HG03469 (cell line): ENCODE results near the gene BMERB1.

ENCODE experiments used
- ATAC-seq: cut with Tn5 transposase; IDR thresholded peaks from one replicate; pipeline ENCODE4 v1.9.1; 2021; ENCODE audit warnings: mild to moderate bottlenecking, moderate library complexity, moderate number of reproducible peaks; ENCODE audit not compliant: unreplicated experiment

The BMERB1 gene

GRCh38 chr16:15493466-15494180 is 59.2 kb downstream of the BMERB1 start:
- ATAC-seq: no peak

- ATAC-seq: no peak
These were observed 59.8 kb downstream of the BMERB1 start for GRCh38 chr16:15494236-15494635.

GRCh38 chr16:15495898-15496297 is 61.5 kb downstream of the BMERB1 start:
- ATAC-seq: no peak

- ATAC-seq: no peak
These were observed 64.2 kb downstream of the BMERB1 start for GRCh38 chr16:15498427-15499175.

- no peak for ATAC-seq
These were observed 67.8 kb downstream of the BMERB1 start for GRCh38 chr16:15502041-15502725.

GRCh38 chr16:15506441-15506840 is 72.1 kb downstream of the BMERB1 start:
- ATAC-seq: no peak

- ATAC-seq: no peak
These were observed 73.0 kb downstream of the BMERB1 start for GRCh38 chr16:15507301-15507958.

- ATAC-seq: no peak
These were observed 73.7 kb downstream of the BMERB1 start for GRCh38 chr16:15507959-15508627.

GRCh38 chr16:15509051-15509592 is 74.7 kb downstream of the BMERB1 start:
- no peak for ATAC-seq

- ATAC-seq: no peak
These were observed 75.5 kb downstream of the BMERB1 start for GRCh38 chr16:15509593-15510535.

- no peak for ATAC-seq
These were observed 76.6 kb downstream of the BMERB1 start for GRCh38 chr16:15510992-15511391.

GRCh38 chr16:15511759-15512487 is 77.5 kb downstream of the BMERB1 start:
- no peak for ATAC-seq

GRCh38 chr16:15513156-15513555 is 78.8 kb downstream of the BMERB1 start:
- ATAC-seq: no peak

GRCh38 chr16:15515992-15516391 is 81.6 kb downstream of the BMERB1 start:
- no peak for ATAC-seq

- no peak for ATAC-seq
These were observed 82.2 kb downstream of the BMERB1 start for GRCh38 chr16:15516609-15517008.

GRCh38 chr16:15517743-15518377 is 83.5 kb downstream of the BMERB1 start:
- no peak for ATAC-seq

GRCh38 chr16:15518381-15519351 is 84.3 kb downstream of the BMERB1 start:
- ATAC-seq: no peak
